GM12891 (cell line): ENCODE results near the gene CAMKMT.

ENCODE experiments used
- DNase-seq: peaks from one replicate; pipeline ENCODE4 v3.0.0; 2011; ENCODE audit warnings: low spot score; ENCODE audit not compliant: insufficient read length
- FAIRE-seq: peaks from 2 replicates; lab custom pipeline; 2011; peaks lifted over from hg19 to GRCh38; lab: Jason Lieb, UNC
- PAX5 ChIP-seq: IDR thresholded peaks from 2 replicates; pipeline ENCODE4 v1.6.1; 2011; ENCODE audit warnings: low read length, moderate library complexity, mild to moderate bottlenecking; ENCODE audit not compliant: insufficient read depth, severe bottlenecking
- POLR2A ChIP-seq: IDR thresholded peaks from 2 replicates; pipeline ENCODE4 v1.6.1; 2011; ENCODE audit warnings: low read depth, low read length, control low read depth
- POLR2AphosphoS5 ChIP-seq: IDR thresholded peaks from 2 replicates; pipeline ENCODE4 v1.6.1; 2011; ENCODE audit warnings: low read depth, low read length, control low read depth
- POU2F2 ChIP-seq: IDR thresholded peaks from 2 replicates; pipeline ENCODE4 v1.6.1; 2011; ENCODE audit warnings: low read depth, mild to moderate bottlenecking, control low read depth, low read length, moderate library complexity
- SPI1 ChIP-seq: IDR thresholded peaks from 2 replicates; pipeline ENCODE4 v1.6.1; 2011; ENCODE audit warnings: low read depth, low read length, control low read depth
- TAF1 ChIP-seq: IDR thresholded peaks from 2 replicates; pipeline ENCODE4 v1.6.1; 2011; ENCODE audit warnings: low read depth, low read length, control low read depth

The CAMKMT gene

GRCh38 chr2:44689516-44689915, 327.8 kb downstream of the CAMKMT start:
- FAIRE-seq (no peak), DNase-seq (no peak)
- no peak for TF ChIP-seq PAX5
- TF ChIP-seq TAF1: no peak
- TF ChIP-seq POLR2A: no peak
- no peak for TF ChIP-seq POU2F2
- no peak for TF ChIP-seq POLR2AphosphoS5
- TF ChIP-seq SPI1: no peak

GRCh38 chr2:44691174-44691785, 329.5 kb downstream of the CAMKMT start:
- TF ChIP-seq POLR2A: no peak
- DNase-seq: no peak
- FAIRE-seq: no peak

DNA sequence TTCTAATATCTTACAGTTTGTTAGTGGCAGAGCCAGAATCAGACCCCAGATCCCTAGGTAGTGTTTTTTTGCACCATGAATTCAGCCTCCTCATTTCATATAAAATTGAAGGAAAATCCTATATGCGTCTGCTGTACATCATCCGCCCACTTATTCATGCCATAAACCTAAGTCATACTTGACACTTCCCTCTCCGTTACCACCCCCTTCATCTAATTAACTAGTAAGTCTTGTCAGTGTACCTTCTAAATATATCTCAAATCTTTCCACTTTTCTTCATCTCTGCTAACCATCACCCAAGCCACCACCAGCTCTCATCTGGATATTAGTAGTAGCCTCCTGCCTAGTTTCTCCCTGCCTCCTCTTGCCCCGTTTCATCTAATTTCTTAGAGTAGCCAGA, 331.1 kb downstream of the CAMKMT start:
- DNase-seq (no peak), FAIRE-seq (no peak)
- TF ChIP-seq POLR2A: no peak
- TF ChIP-seq TAF1: no peak
- no peak for TF ChIP-seq POU2F2
- no peak for TF ChIP-seq POLR2AphosphoS5
- TF ChIP-seq PAX5: no peak
- no peak for TF ChIP-seq SPI1

GRCh38 chr2:44700824-44701223, 339.1 kb downstream of the CAMKMT start:
- TF ChIP-seq SPI1 (no peak), POU2F2 (no peak), TAF1 (no peak), POLR2A (no peak), PAX5 (no peak), POLR2AphosphoS5 (no peak)
- FAIRE-seq: no peak
- no peak for DNase-seq

GRCh38 chr2:44705356-44705755, 343.6 kb downstream of the CAMKMT start:
- no peak for TF ChIP-seq SPI1
- no peak for TF ChIP-seq POLR2A
- no peak for TF ChIP-seq POU2F2
- TF ChIP-seq PAX5: no peak
- no peak for TF ChIP-seq POLR2AphosphoS5
- no peak for TF ChIP-seq TAF1
- DNase-seq: no peak
- FAIRE-seq: no peak

DNA sequence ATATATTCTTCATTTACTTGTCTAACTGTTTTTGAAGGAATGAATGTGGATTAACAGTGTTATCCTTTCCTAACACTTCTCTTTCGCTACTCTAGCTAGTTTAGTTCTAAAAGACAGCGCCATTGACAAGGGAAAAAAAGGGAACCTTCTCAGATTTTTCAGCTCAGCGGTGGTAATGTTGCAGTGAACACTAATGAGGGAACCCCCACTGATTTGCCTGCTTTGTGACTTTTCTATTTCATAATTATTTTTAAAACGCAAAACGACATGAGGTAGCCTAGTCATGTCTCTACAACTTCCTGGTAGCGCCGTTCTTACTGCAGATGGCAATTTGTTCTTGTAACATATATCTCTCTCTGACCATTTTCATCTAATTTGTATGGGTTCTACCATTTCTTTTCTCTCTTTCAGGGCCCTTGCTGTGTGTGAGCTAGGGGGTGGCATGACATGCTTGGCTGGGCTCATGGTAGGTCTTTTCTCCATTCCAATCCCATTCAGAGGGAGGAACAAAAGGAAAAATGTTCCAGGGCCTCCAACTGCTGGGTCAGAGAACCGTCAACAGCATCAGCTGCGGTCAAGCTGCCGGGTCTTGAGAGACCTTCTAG, 344.2 kb downstream of the CAMKMT start:
- FAIRE-seq: no peak
- TF ChIP-seq PAX5 (no peak), POLR2A (no peak), POU2F2 (no peak), POLR2AphosphoS5 (no peak), SPI1 (no peak), TAF1 (no peak)
- DNase-seq: no peak

DNA sequence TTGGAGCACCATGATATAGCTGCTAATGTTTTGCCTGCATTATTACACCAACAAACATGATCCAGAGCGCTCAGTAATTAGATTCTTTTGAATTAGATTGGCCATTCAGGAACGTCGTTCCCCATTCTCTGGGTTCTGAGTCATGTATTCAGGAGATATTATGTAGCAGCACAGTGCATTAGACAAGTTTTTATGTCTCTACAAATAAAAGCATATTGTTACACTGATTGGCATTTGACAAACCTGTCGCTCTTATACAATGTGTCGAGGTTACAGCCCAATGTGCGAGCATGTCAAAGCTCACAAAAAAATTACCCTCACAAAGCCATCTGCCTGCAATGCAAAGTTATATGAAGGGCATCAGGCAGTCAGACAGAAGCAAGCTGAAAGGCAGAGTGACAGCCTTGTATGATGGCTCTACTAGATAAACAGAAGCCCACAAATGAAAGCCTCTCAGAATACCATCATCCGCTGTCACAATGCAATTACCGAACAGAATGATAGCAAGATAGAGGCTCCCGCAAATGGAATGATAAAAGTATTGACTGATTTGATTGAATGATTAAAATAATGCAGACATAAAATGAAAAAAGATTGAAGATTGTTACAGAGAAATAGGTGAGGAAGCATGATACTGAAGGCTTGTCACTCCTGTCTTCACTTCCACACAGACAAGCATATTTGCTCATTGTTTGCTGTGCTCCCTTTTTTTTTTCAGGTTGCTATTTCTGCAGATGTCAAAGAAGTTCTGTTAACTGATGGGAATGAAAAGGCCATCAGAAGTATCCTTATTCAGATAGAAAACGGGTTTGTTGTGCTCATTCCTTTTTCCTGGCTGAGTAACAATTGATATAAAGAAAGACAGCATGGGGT, 345.2 kb downstream of the CAMKMT start:
- DNase-seq (no peak), FAIRE-seq (no peak)
- TF ChIP-seq TAF1 (no peak), PAX5 (no peak), POLR2A (no peak), POLR2AphosphoS5 (no peak), SPI1 (no peak), POU2F2 (no peak)

DNA sequence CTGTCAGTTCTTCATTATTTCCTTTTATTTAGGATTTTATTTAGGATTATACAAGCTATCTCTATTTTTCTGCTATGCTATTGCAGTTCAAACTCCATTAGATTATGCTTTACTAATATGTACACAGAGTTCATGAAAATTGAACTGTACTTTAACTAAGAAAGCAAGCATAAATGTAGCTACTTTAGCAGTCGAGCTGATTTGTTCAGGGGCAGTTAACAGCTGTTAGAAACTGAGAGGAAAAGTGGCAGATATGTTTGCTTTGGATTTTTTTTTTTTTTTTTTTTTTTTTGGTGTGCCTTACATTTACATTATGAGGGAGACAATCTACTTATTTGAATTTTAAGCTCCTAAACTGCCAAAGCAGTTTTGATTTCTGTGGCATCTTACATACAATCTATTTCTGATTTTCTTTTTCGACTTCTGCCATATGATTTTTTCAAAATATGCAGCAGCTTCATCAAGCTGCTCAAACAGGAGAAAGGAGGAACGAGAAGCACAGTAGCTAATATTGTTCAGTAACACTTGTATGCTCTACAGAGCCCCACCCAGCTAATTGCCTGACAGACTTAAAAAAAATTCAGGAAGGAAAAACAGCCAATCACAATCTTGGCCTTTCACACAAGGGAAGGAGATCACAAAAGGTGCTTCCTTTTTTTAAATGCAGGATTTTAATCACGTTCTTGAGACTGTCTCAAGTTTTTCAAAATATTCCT, 346.4 kb downstream of the CAMKMT start:
- TF ChIP-seq POU2F2: no peak
- TF ChIP-seq SPI1: no peak
- no peak for TF ChIP-seq TAF1
- no peak for TF ChIP-seq POLR2AphosphoS5
- TF ChIP-seq PAX5: no peak
- no peak for TF ChIP-seq POLR2A
- DNase-seq: no peak
- FAIRE-seq: peak; percentile 83

DNA sequence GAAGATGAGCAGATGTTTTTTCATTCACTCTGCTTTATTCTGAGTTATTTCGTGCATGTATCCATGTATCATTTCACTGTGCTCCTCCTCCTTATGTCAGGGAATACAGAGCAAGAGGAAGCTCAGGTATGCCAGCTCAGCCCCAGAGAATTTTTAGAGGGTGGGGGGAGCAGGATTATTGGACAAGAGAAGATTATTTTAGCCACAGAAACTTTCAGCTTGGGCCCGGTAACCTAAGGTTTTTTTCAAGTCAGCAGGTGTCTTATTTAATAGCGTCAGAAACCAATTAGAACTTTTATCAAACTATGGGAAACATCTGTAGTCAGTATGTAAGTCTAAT, 346.9 kb downstream of the CAMKMT start:
- no peak for DNase-seq
- TF ChIP-seq TAF1 (no peak), POLR2AphosphoS5 (no peak), SPI1 (no peak), PAX5 (no peak), POU2F2 (no peak), POLR2A (no peak)
- no peak for FAIRE-seq
